NCI-H446 treated with DMSO at 0.1 percent for 48 hours (cell line): Measurements from ENCODE around the gene AP4E1.
"Not testable (repeated sequence)": the region's sequence is repeated elsewhere in the genome, so short reads cannot be mapped to it uniquely, and the experiment has no call there.

ENCODE experiments used
- DNase-seq: peaks from one replicate; lab custom pipeline; 2025; lab: John Stamatoyannopoulos, UW

The AP4E1 gene

DNA sequence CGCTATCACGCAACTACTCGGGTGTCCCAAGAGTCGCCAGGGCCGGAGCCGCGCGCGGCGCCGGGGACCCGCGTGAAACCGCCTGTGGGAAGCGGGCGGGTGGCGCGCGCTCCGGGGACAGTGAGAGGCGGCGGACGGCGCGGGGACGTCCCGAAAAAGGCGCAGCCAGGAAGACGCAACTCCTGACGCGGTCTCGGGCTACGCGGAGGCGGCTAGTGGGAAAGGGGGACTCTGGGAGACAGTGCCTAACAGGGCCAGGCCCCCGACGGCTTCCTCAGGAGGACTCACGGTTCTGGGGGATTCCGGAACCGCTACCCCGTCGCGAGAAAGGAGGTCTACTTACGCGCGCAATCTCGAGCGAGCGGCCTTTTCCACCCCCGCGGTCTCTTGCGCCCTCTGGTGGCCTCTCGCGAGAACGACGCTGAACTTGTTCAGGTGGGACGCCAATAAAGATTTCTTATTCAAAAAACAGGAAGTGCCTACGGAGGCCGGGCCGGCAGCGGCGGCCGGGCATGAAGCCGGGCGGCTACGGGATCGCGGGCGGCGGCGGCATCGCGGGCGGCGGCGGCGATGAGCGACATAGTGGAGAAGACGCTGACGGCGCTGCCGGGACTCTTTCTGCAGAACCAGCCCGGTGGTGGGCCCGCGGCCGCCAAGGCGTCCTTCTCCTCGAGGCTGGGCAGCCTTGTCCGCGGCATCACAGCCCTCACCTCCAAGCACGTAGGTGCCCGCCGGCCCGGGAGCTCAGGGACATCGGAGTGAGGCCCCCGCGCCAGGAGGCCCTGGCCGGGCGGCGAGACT, at the start of gene AP4E1:
AP4E1 (plus strand) TSS at position 475 of the 801 bp plus-strand sequence; CDS start at position 571, 96 bp downstream.
- peak; percentile 78 for DNase-seq

DNA sequence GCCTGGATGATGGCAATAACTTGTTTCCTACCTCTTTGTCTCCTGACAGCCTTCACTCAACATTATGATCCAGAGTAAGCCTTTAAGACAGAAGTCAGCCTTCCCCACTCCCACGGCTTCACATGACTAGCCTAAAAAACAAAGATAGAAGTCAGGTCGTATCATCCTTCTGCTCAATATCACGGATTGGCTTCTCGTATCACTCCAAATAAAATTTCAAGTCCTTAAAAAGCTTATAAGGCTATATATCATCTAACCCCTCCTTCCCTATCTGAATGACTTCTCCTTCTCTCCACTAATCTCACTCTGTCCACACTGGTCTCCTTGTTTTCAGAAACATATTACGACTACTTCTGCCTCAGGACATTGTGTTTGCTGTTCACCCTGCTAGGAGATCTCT, 47.7 kb upstream of the AP4E1 start:
- DNase-seq = no peak

DNA sequence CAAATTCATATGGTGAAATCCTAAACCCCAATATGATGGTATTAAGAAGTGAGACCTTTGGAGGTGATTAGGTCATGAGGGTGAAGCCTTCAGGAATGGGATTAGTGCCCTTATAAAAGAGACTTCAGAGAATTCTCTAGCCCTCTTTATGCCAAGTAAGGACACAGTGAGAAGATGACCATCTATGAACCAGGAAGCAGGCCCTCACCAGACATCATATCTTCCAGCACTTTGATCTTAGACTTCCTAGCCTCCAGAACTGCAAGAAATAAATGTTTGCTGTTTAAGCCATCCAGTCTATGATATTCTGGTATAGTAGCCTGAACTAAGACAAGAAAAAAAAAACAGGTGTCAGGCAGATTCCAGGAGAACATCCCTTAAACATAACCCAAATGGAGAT, 45.9 kb upstream of the AP4E1 start:
- DNase-seq = no peak

DNA sequence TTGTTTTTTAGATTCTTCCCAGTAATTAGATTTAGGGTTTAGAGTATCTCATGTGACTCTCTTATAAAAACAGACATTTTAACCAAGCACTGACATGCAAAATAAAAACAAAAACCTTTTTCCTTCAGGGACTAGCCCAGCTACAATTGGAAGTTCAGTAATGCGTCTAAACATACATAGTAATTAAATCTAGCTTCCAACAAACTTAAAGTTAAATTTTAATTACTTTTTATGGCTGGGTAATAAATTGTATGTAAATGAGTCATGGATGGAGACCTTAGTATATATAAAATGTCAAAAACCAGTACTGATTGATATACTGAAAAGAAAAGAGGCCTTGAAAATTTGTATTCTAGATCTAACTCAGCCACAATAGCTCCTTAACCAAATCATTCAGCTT, 43.6 kb upstream of the AP4E1 start:
- no peak for DNase-seq

DNA sequence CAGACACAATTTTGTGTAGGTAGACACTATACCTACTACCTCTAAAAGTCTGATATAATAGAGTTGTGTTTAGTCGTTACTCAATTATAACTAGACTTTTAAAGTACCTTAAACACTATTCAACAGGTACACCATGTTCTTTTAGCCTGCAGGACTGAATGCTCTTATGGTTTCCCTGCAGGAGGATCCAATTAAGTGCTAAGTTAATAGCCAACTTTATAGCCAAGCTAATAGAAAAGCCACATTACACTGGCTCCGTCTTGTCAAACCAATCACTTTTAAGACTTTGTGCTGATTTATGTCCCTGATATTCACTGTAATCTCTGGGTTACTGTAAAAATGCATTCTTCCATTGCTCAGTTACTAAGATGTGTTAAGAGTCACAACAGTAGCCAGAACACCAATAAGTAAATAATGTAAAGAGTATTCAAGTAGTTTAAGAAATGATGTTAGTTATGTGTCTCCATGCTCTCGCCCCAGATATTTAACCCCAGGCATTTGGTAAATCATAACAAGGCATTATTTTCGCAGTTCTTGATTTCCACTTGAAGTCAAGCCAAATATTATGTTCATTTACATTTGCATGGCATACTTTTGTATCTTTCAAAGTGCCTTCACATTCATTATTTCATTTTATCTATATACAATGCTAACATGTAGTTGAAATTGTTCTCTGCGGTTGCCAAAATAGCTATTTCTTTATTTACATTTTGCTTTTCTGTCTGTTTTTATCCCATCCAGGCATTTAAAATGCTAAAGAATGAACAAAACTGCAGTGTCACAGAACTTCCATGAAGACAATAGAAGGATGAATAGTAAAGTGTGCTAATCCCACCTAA, 42.7 kb upstream of the AP4E1 start:
- no peak for DNase-seq

DNA sequence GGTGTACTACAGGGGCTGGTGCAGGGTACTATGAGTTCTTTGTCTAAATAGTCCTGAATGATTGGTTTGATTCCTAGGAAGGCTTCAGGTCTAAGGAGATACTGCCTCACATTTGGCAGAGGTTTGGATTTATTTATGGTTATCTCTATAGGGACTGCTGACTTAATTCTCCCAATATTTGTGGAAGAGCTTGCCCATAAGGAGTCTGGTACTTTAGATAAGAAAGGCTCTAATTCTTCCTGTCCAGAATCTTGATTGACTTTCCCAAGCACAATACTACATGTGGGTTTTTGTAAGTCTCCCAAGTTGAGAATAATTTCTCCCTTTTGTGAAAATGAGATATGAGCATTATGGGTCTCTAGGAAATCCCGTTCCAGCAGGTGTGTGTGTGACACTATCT, 36.7 kb upstream of the AP4E1 start:
- DNase-seq = no peak

DNA sequence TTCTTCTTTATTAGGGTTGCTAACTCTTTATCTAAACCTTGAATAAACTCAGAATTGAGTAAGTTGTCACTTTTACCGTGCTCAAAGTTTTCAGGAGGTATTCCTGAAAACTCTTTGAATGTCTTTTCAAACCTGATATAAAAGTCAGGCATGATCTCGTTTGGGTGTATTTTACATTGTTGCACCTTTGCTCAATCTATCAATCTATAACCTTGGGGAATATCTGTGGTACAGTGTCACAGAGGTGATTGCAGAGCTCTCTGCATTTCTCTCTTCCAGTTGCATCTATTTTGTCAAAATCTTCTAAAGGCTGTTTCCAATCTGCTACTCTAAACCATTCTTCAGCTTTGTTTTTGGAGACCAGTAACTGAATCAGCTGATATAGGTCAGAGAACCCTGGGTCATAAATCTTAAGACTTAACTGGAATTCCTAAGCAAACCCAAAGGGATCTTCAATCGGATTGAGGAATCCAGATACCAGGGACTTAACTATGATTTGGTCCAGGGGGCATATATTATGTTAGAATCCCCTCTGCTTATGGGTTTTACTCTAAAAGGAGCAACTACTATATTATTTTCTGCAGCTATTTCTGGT, 35.6 kb upstream of the AP4E1 start:
- DNase-seq = no peak

DNA sequence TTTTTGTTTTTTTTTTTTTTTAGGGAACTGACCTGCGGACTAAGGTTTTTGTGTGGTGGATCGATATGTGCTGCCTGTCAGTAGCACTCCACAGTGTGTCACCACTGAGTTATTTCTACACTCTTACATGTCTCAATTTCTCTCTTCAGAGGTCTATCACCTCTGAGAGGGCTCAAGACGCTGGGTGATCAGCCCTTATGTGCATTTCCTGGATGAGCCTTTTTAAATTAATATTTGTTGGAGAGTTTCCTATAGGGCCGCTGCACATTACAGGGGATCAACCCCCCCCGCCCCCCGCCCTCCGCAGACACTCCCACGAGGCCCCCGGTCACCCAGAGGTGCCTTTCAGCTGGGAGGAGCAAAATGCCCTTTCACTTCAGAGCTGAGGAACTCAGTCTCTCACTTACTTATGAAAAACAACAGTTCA, 34.5 kb upstream of the AP4E1 start:
- no peak for DNase-seq

DNA sequence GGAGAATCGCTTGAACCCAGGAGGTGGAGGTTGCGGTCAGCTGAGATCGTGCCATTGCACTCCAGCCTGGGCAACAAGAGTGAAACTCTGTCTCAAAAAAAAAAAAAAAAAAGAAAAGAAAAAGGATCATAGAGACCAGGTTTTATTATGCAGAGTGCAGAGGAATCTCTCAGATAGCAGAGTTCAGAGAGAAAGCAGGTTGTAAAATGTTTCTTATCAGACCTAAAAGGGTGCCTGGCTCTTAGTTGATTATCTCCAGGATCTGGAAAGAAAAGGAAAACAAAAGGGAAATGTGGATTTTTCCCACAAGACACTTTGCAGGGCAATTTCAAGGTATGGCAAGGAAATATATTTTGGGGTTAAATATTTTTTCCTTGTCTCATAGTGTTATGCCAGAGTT, 33.2 kb upstream of the AP4E1 start:
- DNase-seq = not testable (repeated sequence)

DNA sequence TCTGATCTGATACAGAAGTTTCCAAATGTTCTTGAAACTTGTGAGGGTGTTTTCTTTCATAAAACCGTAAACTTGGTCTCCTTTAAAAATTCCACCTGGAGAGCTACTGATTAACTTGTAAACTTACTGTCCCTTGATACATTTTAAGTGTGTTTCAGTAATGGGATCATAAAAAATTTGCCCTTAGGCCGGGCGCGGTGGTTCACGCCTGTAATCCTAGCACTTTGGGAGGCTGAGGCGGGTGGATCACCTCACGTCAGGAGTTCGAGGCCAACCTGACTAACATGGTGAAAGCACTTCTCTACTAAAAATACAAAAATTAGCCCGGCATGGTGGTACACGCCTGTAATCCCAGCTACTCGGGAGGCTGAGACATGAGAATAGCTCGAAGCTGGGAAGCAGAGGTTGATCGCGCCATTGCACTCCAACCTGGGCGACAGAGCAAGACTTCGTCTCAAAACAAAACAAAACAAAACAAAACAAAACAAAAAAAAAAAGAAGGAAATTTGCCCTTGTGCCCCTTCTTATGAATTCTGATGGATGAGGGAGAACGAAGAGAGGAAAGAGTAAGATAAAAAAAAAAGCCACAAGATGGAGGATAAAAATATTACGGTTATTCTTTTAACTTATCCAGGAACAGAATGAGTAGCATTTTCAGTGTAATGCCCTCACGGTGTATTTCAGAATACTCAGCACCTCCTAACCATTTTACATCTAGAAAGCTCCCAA, 32.1 kb upstream of the AP4E1 start:
- DNase-seq = no peak

DNA sequence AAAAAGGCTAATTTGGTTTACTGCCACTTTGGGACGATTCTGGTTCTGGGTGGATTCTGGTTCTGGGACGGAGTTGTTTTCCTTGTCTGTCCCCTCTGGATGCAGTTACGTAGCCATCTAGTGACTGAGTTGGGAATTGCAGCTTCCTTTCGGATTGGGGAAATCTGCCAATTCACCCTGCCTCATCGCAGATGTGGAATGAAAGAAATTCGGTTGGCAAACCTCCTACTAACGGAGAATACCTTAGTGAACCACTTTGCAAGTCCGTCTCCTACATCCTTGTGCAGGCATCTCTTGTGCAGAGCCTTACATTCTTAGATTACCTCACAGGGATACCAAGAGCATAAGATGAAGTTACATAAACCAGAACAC, 31.5 kb upstream of the AP4E1 start:
- DNase-seq = peak; percentile 45

DNA sequence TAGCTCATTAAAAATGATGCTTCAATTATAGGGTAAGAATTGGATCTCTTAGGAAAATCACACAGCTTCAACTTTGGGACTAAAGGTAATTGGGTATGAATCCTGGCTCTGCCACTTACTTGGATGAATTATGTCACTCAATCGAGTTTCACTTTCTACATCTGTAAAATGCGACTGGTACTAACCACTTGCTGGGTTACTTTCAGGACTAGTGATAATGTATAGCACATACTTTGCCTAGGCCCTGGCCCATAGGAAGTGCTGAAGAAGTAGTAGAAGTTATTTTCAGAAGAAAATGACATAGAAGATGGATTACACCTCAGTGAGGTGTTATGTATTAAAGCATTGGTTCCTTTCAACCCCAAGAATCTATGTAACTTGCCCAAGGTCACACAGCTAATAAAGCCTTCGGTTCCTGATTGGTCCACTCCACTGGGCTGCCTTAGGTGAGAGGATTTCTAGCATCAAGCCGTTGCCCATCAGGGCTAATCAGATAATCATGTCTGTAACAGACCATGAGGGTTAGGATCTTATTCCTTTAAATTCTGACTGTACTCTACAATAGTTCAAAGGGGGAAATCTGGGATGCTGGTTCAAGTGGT, 29.4 kb upstream of the AP4E1 start:
- DNase-seq = no peak

DNA sequence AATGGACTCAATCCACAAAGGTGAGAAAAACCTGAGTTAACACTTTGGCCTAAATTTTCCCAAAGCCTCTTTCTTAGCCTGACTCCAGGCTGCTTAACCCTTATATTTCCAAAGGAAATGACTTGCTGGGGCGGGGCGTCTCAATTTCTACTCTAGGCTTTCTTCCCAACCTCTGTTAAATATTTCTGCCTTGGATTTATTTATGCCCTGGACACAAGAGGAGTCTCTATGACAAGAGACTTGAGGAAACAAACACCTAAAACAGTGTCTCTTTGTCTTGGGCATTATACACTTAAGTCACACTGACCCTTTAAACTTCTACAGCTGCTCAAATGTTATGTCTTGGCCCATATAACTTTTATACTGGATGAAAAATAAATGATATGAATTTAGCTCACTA, 28.3 kb upstream of the AP4E1 start:
- no peak for DNase-seq

DNA sequence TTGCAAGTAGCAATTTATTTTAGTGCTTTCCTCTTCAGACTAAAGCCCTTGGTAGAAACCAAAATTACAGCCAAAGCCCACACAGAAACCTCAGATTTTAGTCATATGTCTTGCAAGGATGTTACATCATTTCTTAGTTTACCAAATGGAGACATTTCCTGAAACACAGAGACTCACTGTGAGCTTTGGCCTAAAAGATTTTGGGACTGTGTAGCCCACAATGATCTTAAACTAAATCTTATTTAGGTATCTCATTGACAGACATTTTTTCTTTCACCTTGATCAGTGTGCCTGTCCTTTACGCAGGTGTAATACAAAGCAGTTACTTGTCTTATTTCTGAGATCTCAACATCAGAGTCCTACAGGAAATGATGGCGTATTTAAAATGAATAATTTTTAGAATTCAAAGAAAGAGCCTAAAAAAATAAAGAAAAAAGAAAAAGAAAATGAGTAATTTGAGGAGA, 27.8 kb upstream of the AP4E1 start:
- no peak for DNase-seq

DNA sequence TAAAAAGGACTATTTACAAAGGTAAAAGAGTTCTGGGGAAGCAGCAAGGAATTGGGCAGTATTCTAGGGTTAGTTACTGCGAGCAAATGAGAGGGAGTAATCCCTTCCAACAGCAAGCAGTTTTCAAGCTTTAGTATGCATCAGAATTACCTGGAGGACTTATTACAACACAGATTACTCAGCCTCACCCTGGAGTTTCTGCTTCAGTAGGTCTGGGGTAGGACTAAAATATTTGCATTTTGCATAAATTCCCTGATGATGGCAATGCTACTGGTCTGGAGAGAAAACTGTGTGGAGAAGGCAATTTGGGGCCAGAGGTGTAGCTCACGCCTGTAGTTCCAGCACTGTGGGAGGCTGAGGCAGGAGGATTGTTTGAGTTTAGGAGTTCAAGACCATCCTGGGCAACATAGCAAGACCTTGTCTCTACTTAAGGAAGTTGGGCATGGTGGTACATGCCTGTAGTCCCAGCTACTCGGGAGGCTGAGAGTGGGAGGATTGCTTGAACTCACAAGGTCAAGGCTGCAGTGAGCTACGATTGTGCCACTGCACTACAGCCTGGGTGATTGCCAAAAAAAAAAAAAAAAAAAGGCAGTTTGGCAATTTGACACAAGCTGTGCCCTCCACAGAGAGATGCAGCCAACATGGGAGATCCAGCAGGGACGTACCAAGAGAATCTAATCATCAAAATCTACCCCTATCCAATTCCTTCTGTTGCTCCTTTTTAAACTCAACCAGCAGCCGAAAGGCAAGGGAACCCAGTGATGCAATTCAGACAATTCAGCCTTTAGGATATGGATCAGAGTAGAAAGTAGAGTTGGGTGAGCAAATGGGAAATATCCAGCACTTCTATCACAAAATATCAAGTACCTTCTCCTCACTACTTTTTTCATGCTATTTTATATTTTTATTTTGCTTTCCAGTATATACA, 27.1 kb upstream of the AP4E1 start:
- no peak for DNase-seq

DNA sequence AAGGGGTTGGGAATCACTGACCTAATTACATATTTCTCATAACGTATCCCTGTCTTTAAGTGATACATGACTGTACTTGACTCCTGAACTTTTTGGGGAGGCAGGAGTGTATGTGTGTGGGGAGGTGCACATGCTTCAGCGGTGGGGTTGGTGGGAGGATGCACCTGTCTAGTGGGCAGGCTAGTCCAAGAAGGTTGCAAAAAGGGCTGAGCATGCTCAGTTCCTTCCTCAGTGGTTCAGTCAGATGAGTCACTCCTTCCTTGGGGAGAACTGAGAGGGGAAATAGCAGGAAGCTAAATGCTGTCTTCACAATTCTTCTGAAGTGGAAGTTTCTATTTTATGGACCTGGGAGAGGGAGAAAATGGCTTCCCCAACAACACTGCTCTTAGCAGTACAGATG, 24.6 kb upstream of the AP4E1 start:
- DNase-seq = no peak

DNA sequence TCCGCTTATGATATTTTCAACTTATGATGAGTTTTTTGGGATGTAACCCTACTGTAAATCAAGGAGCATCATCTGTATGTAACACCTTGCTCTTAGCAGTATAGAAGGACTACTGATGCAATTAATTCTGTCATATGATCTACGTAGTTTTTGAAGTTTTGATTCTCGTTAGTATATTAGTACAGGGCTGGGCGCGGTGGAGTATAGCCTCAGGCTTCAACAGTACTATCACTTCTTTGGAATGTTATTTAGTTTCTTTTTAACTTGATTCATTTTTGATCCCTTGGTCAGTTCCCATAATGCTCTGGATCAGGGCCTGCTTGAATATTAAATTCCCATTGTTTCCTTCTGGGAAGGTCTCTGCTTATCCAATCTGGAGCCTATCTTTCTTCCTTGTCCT, 23.9 kb upstream of the AP4E1 start:
- DNase-seq = no peak

DNA sequence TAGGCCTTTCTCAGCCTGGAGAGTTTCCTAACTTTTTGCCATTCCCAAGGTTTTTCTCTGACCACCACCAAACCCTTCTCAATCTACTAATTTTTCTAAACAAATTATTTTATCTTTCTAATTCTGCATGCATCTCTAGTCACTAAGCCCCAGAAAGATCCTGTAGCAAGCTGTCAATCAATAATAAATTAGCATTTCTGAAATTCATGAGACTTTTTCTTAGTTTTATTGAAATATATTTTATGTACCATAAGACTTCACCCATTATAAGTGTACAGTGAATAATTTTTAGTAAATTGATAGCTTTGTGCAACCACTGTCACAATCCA, 22.4 kb upstream of the AP4E1 start:
- DNase-seq = no peak

DNA sequence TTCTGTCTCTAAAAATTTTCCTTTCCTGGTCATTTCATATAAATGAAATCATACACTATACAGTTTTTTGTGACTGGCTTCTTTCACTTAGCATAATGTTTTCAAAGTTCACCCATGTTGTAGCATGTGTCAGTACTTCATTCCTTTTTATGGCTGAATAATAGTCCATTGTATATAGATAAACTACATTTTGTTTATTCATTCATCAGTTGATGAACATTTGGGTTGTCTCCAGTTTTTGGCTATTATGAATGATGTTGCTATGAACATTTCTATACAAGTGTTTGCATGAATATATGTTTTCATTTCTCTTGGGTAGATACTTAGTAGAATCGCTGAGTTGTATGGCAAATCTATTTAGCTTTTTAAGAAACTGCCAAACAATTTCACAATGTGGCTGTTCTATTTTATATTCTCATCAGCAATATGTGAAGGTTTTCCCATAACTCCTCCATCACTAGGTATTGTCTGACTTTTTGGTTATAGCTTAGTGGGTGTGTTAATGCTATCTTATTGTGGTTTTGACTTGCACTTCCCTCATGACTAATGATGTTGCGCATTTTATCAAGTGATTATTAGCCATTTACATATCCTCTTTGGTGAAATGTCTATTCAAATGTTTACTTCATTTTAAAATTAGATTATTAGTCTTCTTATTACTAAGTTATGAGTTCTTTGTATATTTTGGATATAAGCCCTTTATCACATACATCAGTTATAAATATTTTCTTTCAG, 21.7 kb upstream of the AP4E1 start:
- no peak for DNase-seq

DNA sequence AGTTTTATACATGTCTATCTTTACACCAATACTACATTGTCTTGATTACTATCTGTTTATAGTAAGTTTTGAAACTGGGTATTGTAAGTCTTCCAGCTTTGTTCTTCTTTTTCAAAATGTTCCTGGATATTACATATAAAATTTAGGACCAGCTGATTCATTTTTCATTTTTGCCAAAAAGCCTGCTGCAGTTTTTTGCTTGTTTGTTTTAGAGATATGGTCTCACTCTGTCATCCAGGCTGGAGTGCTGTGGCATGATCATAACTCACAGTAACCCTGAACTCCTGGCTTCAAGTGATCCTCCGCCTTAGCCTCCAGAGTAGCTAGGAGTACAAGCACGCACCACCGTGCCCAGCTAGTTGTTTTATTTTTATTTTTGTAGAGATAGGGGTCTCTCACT, 20.4 kb upstream of the AP4E1 start:
- DNase-seq = no peak
